ENCODE data around the gene DAB2.

- no peak for TF ChIP-seq BHLHE40 (IDR thresholded peaks at IDR 0.05; ENCODE audit: borderline replicate concordance)
- no peak for TF ChIP-seq ARNT (IDR thresholded peaks at IDR 0.05)
- TF ChIP-seq FOXA1 (IDR thresholded peaks at IDR 0.05) = no peak
- TF ChIP-seq ZNF384 (IDR thresholded peaks at IDR 0.05) = no peak
- TF ChIP-seq NFRKB (IDR thresholded peaks at IDR 0.05) = no peak
- TF ChIP-seq HDGF (IDR thresholded peaks at IDR 0.05; ENCODE audit: borderline replicate concordance) = no peak
- no peak for TF ChIP-seq FOXM1 (IDR thresholded peaks at IDR 0.05; ENCODE audit: borderline replicate concordance)
- no peak for TF ChIP-seq CTBP1 (IDR thresholded peaks at IDR 0.05; ENCODE audit: borderline replicate concordance)
- TF ChIP-seq FOXK2 (IDR thresholded peaks at IDR 0.05) = no peak
- no peak for TF ChIP-seq PKNOX1 (IDR thresholded peaks at IDR 0.05)
- TF ChIP-seq LEF1 (IDR thresholded peaks at IDR 0.05; ENCODE audit: borderline replicate concordance) = no peak
- no peak for TF ChIP-seq SP1 (IDR thresholded peaks at IDR 0.05)
- TF ChIP-seq ELF4 (IDR thresholded peaks at IDR 0.05) = no peak
Observed at GRCh38 chr5:39376293-39376714, 48.5 kb downstream of the DAB2 start.

Data from HEK293T (cell line).